ENCODE measurements around the gene SYN1. TPM values are rescaled to one million over a fixed set of nuclear protein-coding genes. Genes with fewer than 3 reads are reported as not detected.

Gene SYN1
- polyA plus RNA-seq, 2 of the 4 experiments (the other 2 are of a cell fraction): 0.05 TPM; not detected in 1

- no peak for TF ChIP-seq HES2 (IDR thresholded peaks at IDR 0.05)
- no peak for TF ChIP-seq ZFP36 (IDR thresholded peaks at IDR 0.05; ENCODE audit: borderline replicate concordance, partially characterized antibody)
- no peak for TF ChIP-seq MYC (IDR thresholded peaks at IDR 0.05; ENCODE audit: borderline replicate concordance, low read length)
- no peak for TF ChIP-seq EHMT2 (IDR thresholded peaks at IDR 0.05; ENCODE audit: low read depth)
- no peak for TF ChIP-seq RAD21 (conservative IDR thresholded peaks at IDR 0.05 in 1 of 2, IDR thresholded peaks at IDR 0.05 in 1 of 2)
- no peak for TF ChIP-seq ATOH8 (CRISPR knock-in tag; IDR thresholded peaks at IDR 0.05; ENCODE audit: low read depth)
- no peak for TF ChIP-seq EHF (CRISPR knock-in tag; IDR thresholded peaks at IDR 0.05)
- TF ChIP-seq TFCP2L1 (CRISPR knock-in tag; IDR thresholded peaks at IDR 0.05): no peak
- TF ChIP-seq MAFK (IDR thresholded peaks at IDR 0.05; ENCODE audit: partially characterized antibody): no peak
- TF ChIP-seq USF2 (IDR thresholded peaks at IDR 0.05): no peak
- peak; percentile 81 for TF ChIP-seq POLR2A (IDR thresholded peaks at IDR 0.05; ENCODE audit: low read length)
- 0 out of 2 replicates have a peak, but pooled peaks have one; percentile 27 for TF ChIP-seq E2F6 (IDR thresholded peaks at IDR 0.05; ENCODE audit: borderline replicate concordance, low read depth)
- no peak for TF ChIP-seq CBX2 (IDR thresholded peaks at IDR 0.05; ENCODE audit: borderline replicate concordance, low read depth)
- TF ChIP-seq RNF2 (IDR thresholded peaks at IDR 0.05; ENCODE audit: borderline replicate concordance, low read depth): no peak
- no peak for TF ChIP-seq NR3C1 (IDR thresholded peaks at IDR 0.05)
- no peak for TF ChIP-seq HDAC2 (IDR thresholded peaks at IDR 0.05)
- TF ChIP-seq CHD4 (IDR thresholded peaks at IDR 0.05; ENCODE audit: borderline replicate concordance): no peak
Measured at GRCh38 chrX:47556045-47556623, 63.5 kb downstream of the SYN1 start (continued).

- H3K27ac ChIP-seq: no peak overlapping the region
- ChIA-PET POLR2A (no interaction called here), CTCF (interaction anchor here (1.4 kb wide), 1 partner anchor 102 kb away, joined by 3 read pairs; no protein-coding TSS in a partner anchor)
- ATAC-seq (no peak), DNase-seq (ENCODE audit: low read depth in 1 of 2, low spot score in 1 of 2) (no peak), FAIRE-seq (no peak)
- no peaks in the 10 kb centered on the region for H3K9me3 ChIP-seq
- WGBS (ENCODE audit: missing lambda C conversion rate): 88% methylated on average over 5 of the region's 5 CpGs
- no peak overlapping the region for H3K4me2 ChIP-seq
- no peak overlapping the region for H3K4me3 ChIP-seq
- H3K4me1 ChIP-seq: no peaks in the 10 kb centered on the region
- TF ChIP-seq SMC3 (IDR thresholded peaks at IDR 0.05): no peak
- TF ChIP-seq FOSB (CRISPR knock-in tag; IDR thresholded peaks at IDR 0.05): no peak
- TF ChIP-seq HOXB13 (CRISPR knock-in tag; IDR thresholded peaks at IDR 0.05; ENCODE audit: low read depth): no peak
- TF ChIP-seq ELK1 (IDR thresholded peaks at IDR 0.05; ENCODE audit: low read depth, low read length): no peak
- no peak for TF ChIP-seq MAFK (IDR thresholded peaks at IDR 0.05; ENCODE audit: partially characterized antibody)
- TF ChIP-seq KDM5A (IDR thresholded peaks at IDR 0.05): no peak
- no peak for TF ChIP-seq RFX5 (IDR thresholded peaks at IDR 0.05)
- TF ChIP-seq E2F6 (IDR thresholded peaks at IDR 0.05; ENCODE audit: borderline replicate concordance, low read depth): no peak
- no peak for TF ChIP-seq FOSL2 (IDR thresholded peaks at IDR 0.05)
- no peak for TF ChIP-seq FOSL2 (CRISPR knock-in tag; IDR thresholded peaks at IDR 0.05)
- no peak for TF ChIP-seq BHLHE40 (IDR thresholded peaks at IDR 0.05; ENCODE audit: low read depth, low read length)
- TF ChIP-seq RCOR1 (IDR thresholded peaks at IDR 0.05; ENCODE audit: low read depth, low read length): no peak
- no peak for TF ChIP-seq MAX (IDR thresholded peaks at IDR 0.05)
- no peak for TF ChIP-seq NFE2L2 (conservative IDR thresholded peaks at IDR 0.05; ENCODE audit: low read length)
- TF ChIP-seq POLR2A (IDR thresholded peaks at IDR 0.05; ENCODE audit: low read length): no peak
- no peak for TF ChIP-seq PHF8 (IDR thresholded peaks at IDR 0.05; ENCODE audit: borderline replicate concordance, low read depth)
- TF ChIP-seq BCL3 (IDR thresholded peaks at IDR 0.05): no peak
- TF ChIP-seq NPAS2 (CRISPR knock-in tag; IDR thresholded peaks at IDR 0.05; ENCODE audit: borderline replicate concordance): no peak
- no peak for TF ChIP-seq SREBF2 (IDR thresholded peaks at IDR 0.05)
- TF ChIP-seq EP300 (IDR thresholded peaks at IDR 0.05): no peak
Measured at GRCh38 chrX:47543496-47543895, 76.2 kb downstream of the SYN1 start.

Data from A549 (cell line).